SU-DHL-6 (cell line): ENCODE data around the gene HMGCLL1.

Source experiments
- CTCF ChIP-seq: fragments of 200-600 bp; sonication (generic); IDR thresholded peaks from one replicate; pipeline ENCODE4 v1.5.1; 2017; ENCODE audit warnings: antibody characterized with exemption, mild to moderate bottlenecking, low read length, moderate library complexity; ENCODE audit not compliant: insufficient read depth, poor library complexity, severe bottlenecking
- EZH2phosphoT487 ChIP-seq: fragments of 200-600 bp; sonication (generic), shearing (Covaris generic); conservative IDR thresholded peaks from 2 replicates; pipeline ENCODE4 v1.6.1; 2018; ENCODE audit warnings: mild to moderate bottlenecking, antibody characterized with exemption, low read length, moderate library complexity, mixed read lengths

- no peak for TF ChIP-seq CTCF
- no peak for TF ChIP-seq EZH2phosphoT487
Measured at GRCh38 chr6:55566036-55566710, 12.8 kb downstream of the HMGCLL1 start.
